HPDE6-E6E7 (cell line): ENCODE results near the gene KCTD13.
"Not testable (repeated sequence)": the region's sequence is repeated elsewhere in the genome, so short reads cannot be mapped to it uniquely, and the experiment has no call there.

ENCODE experiments used
- DNase-seq: peaks from one replicate; pipeline ENCODE4 v3.0.0; 2011; ENCODE audit warnings: missing footprints; ENCODE audit errors: extremely low spot score

Gene KCTD13

GRCh38 chr16:29943846-29944799 lies 18.1 kb upstream of the KCTD13 start:
- DNase-seq = peak; percentile 88

- no peak for DNase-seq
Measured at GRCh38 chr16:29940656-29941055, 14.6 kb upstream of the KCTD13 start.

DNA sequence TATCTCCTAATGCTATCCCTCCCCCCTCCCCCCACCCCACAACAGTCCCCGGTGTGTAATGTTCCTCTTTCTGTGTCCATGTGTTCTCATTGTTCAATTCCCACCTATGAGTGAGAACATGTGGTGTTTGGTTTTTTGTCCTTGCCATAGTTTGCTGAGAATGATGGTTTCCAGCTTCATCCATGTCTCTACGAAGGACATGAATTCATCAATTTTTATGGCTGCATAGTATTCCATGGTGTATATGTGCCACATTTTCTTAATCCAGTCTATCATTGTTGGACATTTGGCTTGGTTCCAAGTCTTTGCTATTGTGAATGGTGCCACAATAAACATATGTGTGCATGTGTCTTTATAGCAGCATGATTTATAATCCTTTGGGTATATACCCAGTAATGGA lies 5.7 kb upstream of the KCTD13 start:
- not testable (repeated sequence) for DNase-seq

GRCh38 chr16:29927070-29927905 lies 1.3 kb upstream of the KCTD13 start:
- DNase-seq = no peak

DNA sequence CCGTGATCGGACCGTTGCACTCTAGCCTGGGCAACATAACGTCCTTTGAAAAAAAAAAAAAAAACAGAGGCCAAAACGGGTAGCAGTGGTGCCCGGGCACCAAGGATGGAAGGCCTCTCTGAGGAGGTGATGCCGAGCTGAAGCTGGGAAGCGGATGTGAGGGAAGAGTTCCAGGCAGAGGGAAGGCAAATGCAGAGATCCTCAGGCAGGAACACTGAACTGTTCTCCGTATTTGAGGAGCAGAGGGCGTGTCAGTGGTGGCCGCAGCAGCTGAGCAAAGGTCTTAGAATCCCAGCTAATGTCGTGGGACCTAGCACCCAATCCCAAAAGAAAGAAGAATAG lies 656 bp upstream of the KCTD13 start:
- DNase-seq = no peak

GRCh38 chr16:29925105-29925756 lies 795 bp downstream of the KCTD13 start:
- DNase-seq = no peak

GRCh38 chr16:29922986-29923501 lies 3.0 kb downstream of the KCTD13 start:
- DNase-seq = no peak

- DNase-seq = no peak
Measured at GRCh38 chr16:29922326-29922725, 3.7 kb downstream of the KCTD13 start.

- no peak for DNase-seq
Measured at GRCh38 chr16:29921034-29921385, 5.0 kb downstream of the KCTD13 start.

DNA sequence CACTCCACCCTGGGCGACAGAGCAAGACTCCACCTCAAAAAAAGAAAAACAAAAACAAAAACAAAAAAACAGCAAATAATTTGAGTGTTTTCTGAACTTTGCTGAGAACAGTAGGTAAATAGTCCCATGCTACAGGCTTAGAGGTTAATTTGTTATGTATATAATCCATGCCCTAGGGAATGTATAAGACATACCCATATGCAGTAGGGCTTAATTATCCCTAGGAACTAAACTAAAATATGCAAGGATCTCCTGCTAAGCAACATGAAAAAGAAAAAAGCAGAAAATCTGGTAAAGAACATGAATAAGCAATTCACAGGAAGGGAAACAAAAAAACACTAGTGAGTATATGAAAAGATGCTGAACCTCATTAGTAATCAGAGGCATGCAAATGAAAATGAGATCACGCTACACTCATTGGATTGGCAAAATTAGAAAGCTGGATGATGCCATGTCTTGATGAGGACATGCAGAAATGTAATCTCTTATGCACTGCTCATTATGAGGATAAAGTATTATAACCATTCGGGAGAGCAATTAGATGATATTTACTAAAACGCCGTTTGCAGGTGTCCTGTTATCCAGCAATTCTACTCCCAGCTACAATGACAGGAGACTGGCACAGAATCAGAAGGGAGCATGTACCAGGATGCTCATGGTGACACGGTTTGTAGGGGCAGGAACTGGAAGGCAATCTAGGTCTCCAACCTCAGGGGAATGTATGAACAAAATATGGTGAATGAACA lies 5.6 kb downstream of the KCTD13 start:
- no peak for DNase-seq

GRCh38 chr16:29916979-29917378 lies 9.0 kb downstream of the KCTD13 start:
- no peak for DNase-seq

- DNase-seq = no peak
Measured at GRCh38 chr16:29915590-29916247, 10.3 kb downstream of the KCTD13 start.

DNA sequence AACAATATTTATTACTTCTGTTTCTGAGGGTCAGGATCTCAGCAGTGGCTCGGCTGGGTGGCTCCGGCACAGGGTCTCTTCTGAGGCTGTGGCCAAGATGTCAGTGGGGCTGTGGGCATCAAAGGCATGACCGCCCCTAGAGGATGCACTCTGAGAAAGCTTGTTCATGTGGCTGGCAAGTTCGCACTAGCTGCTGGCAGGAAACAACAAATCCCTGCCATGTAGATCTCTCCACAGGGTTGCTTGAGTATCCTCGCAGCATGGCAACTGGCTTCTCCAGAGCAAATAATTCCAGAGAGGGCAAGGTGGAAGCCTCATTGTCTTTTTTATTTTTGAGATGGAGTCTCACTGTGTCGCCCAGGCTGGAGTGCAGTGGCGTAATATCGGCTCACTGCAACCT lies 12.5 kb downstream of the KCTD13 start:
- DNase-seq = no peak

DNA sequence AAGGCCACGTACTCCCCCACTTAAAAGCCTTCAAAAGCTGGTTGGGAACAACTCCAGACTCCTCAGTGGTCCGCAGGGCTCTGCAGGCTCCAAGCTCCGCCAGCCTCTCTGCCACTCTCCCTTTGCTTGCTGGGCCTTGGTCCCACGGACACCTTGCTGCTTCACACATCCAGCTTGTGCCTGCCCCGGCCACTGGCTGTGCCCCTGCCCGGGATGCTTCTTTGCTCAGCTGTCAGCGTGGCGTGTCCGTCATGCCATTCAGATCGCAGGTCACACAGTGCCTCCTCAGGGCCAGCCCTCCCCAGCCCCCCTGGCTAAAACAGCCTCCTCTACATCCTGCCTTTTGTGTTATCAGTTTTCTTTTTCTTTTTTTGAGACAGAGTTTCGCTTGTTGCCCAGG lies 13.9 kb downstream of the KCTD13 start:
- no peak for DNase-seq

GRCh38 chr16:29911676-29912010 lies 14.4 kb downstream of the KCTD13 start:
- DNase-seq = no peak

DNA sequence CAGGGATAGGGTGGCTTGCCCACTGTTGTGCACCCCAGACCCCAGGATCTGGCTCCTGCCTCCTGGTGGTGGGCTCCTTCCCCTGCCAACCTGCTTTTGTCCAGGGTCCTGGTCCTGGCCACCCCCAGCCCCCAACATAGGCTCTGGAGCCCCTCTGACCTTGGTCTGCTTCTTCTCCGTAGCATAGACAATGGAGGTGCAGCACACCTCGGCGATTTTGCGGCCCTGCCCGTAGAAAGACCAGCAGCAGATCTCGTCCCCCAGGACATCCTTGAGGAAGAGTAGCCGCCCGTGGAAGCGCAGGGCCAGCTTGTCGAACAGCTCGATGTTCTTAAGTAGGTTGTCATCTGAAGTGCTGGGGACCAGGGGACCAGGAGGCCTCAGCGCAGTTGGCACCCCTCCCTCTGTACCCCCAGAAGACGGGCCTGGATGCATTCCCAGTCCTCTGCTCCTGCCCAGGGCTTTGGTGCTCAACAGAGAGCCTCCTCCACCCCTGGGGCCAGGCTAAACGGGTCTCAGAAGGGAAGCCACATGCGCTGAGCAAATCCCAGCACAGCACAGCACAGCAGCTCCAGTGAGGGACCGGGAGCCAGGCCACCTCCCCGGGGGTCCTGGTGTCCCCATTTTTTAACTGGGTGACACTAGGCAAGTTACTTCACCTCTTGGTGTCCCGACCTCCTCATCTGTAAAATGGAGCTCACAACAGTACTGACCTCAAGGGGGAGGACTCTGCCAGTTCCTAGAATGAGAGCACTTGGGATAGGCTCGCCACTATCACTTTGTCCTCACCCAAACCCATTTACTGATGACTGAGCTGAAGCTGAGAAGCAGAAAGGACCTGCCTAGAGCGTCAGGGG lies 15.0 kb downstream of the KCTD13 start:
- DNase-seq = no peak

DNA sequence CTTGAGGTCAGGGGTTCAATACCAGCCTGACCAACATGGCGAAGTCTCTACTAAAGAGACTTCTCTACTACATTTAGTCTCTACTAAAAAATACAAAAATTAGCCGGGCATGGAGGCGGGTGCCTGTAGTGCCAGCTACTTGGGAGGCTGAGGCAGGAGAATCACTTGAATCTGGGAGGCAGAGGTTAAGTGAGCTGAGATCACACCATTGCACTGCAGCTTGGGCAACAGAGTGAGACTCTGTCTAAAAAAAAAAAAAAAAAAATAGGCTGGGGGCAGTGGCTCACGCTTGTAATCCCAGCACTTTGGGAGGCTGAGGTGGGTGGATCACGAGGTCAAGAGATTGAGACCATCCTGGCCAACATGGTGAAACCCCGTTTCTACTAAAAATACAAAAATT lies 16.2 kb downstream of the KCTD13 start:
- DNase-seq = not testable (repeated sequence)

GRCh38 chr16:29909391-29909790 lies 16.6 kb downstream of the KCTD13 start:
- no peak for DNase-seq

DNA sequence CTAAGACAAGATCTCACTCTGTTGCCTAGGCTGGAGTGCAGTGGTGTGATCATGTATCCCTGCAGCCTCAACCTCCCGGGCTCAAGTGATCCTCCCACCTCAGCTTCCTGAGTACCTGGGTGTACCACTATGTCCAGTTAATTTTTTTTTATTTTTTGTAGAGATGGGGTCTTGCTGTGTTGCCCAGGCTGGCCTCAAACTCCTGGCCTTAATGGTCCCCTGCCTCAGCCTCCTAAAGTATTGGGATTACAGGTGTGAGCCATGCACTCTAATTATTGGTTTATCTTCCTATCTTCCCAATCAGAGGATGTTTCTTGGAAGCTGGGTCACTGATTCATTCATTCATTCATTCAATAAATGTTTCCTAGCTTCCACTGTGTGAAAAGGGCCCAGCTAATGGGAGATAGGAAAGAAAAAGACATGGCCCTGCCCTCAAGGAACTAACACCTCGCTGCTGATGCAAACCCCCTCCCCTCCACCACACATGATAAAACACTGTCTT lies 17.3 kb downstream of the KCTD13 start:
- DNase-seq = no peak

DNA sequence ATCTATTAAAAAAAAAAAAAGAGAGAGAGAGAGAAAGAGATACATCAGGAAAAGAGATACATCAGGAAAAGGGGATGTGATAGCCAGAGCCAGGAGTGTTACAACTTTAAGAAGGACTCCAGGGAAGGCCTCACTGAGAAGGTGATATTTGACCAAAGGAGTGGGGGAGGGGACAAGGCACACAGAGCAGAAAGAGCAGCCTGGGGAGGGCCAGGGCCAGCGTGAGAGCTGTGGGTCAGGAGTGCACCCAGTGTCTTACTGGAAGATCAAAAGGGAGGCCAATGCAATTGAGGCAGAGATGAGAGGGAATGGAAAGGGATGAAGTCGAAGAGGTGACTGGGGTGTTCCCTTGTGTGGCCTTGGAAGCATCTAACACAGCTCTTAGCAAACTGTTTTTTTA lies 18.1 kb downstream of the KCTD13 start:
- DNase-seq = no peak
